WTC11 (cell line): ENCODE results near the gene PSMC3.

Experiments used
- ZNF671 ChIP-seq: fragments of 250-450 bp; sonication (Bioruptor Pico); IDR thresholded peaks from 2 replicates; pipeline ENCODE4 v1.8.0; 2021; ENCODE audit warnings: mild to moderate bottlenecking
- TF ChIP-seq, protein P1 (sequence below): fragments of 200-600 bp; IDR thresholded peaks from 2 replicates; pipeline ENCODE4 v1.8.0; 2022; ENCODE audit warnings: antibody characterized with exemption
- TF ChIP-seq, protein P2 (sequence below): sonication (generic); formaldehyde crosslinking; IDR thresholded peaks from 2 replicates; pipeline ENCODE4 v1.8.1; 2022; ENCODE audit warnings: low read depth, missing genetic modification reagents, borderline replicate concordance
- TF ChIP-seq, protein P3 (sequence below): sonication (generic); formaldehyde crosslinking; IDR thresholded peaks from 2 replicates; pipeline ENCODE4 v1.8.1; 2023; ENCODE audit warnings: mild to moderate bottlenecking, missing genetic modification reagents
- TF ChIP-seq, protein P4 (sequence below): sonication (generic); formaldehyde crosslinking; conservative IDR thresholded peaks from 2 replicates; pipeline ENCODE4 v1.8.1; 2022; ENCODE audit warnings: mild to moderate bottlenecking, missing genetic modification reagents
- TF ChIP-seq, protein P5 (sequence below): sonication (generic); formaldehyde crosslinking; IDR thresholded peaks from 2 replicates; pipeline ENCODE4 v1.8.0; 2022; ENCODE audit warnings: mild to moderate bottlenecking, missing genetic modification reagents
- TF ChIP-seq, protein P6 (sequence below): sonication (generic); formaldehyde crosslinking; IDR thresholded peaks from 2 replicates; pipeline ENCODE4 v1.8.0; 2022; ENCODE audit warnings: missing genetic modification reagents

DNA sequence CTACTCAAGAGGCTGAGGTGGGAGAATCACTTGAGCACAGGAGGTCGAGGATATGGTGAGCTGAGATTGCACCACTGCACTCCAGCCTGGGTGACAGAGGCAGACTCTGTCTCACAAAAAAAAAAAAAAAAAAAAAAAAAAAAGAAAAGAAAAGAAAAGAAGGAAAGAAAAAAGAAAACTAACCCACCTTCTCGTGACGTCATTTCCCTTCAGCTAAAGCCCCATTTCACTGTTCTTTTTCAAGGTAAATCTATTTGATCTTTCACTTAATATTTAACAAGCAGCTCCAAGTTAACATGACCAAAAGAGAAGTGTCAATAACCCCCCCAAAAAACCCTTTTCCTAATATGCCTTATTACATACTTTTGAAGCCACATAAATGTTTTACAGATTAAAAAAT, 17.6 kb upstream of the PSMC3 start:
- TF ChIP-seq, protein P1, sequence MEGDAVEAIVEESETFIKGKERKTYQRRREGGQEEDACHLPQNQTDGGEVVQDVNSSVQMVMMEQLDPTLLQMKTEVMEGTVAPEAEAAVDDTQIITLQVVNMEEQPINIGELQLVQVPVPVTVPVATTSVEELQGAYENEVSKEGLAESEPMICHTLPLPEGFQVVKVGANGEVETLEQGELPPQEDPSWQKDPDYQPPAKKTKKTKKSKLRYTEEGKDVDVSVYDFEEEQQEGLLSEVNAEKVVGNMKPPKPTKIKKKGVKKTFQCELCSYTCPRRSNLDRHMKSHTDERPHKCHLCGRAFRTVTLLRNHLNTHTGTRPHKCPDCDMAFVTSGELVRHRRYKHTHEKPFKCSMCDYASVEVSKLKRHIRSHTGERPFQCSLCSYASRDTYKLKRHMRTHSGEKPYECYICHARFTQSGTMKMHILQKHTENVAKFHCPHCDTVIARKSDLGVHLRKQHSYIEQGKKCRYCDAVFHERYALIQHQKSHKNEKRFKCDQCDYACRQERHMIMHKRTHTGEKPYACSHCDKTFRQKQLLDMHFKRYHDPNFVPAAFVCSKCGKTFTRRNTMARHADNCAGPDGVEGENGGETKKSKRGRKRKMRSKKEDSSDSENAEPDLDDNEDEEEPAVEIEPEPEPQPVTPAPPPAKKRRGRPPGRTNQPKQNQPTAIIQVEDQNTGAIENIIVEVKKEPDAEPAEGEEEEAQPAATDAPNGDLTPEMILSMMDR: no peak
- TF ChIP-seq, protein P2, sequence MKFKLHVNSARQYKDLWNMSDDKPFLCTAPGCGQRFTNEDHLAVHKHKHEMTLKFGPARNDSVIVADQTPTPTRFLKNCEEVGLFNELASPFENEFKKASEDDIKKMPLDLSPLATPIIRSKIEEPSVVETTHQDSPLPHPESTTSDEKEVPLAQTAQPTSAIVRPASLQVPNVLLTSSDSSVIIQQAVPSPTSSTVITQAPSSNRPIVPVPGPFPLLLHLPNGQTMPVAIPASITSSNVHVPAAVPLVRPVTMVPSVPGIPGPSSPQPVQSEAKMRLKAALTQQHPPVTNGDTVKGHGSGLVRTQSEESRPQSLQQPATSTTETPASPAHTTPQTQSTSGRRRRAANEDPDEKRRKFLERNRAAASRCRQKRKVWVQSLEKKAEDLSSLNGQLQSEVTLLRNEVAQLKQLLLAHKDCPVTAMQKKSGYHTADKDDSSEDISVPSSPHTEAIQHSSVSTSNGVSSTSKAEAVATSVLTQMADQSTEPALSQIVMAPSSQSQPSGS (CRISPR knock-in tag): no peak
- TF ChIP-seq, protein P3, sequence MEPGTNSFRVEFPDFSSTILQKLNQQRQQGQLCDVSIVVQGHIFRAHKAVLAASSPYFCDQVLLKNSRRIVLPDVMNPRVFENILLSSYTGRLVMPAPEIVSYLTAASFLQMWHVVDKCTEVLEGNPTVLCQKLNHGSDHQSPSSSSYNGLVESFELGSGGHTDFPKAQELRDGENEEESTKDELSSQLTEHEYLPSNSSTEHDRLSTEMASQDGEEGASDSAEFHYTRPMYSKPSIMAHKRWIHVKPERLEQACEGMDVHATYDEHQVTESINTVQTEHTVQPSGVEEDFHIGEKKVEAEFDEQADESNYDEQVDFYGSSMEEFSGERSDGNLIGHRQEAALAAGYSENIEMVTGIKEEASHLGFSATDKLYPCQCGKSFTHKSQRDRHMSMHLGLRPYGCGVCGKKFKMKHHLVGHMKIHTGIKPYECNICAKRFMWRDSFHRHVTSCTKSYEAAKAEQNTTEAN (CRISPR knock-in tag): no peak
- TF ChIP-seq, protein P4, sequence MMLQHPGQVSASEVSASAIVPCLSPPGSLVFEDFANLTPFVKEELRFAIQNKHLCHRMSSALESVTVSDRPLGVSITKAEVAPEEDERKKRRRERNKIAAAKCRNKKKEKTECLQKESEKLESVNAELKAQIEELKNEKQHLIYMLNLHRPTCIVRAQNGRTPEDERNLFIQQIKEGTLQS: no peak
- TF ChIP-seq, protein P5, sequence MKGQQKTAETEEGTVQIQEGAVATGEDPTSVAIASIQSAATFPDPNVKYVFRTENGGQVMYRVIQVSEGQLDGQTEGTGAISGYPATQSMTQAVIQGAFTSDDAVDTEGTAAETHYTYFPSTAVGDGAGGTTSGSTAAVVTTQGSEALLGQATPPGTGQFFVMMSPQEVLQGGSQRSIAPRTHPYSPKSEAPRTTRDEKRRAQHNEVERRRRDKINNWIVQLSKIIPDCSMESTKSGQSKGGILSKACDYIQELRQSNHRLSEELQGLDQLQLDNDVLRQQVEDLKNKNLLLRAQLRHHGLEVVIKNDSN: no peak
- TF ChIP-seq, protein P6, sequence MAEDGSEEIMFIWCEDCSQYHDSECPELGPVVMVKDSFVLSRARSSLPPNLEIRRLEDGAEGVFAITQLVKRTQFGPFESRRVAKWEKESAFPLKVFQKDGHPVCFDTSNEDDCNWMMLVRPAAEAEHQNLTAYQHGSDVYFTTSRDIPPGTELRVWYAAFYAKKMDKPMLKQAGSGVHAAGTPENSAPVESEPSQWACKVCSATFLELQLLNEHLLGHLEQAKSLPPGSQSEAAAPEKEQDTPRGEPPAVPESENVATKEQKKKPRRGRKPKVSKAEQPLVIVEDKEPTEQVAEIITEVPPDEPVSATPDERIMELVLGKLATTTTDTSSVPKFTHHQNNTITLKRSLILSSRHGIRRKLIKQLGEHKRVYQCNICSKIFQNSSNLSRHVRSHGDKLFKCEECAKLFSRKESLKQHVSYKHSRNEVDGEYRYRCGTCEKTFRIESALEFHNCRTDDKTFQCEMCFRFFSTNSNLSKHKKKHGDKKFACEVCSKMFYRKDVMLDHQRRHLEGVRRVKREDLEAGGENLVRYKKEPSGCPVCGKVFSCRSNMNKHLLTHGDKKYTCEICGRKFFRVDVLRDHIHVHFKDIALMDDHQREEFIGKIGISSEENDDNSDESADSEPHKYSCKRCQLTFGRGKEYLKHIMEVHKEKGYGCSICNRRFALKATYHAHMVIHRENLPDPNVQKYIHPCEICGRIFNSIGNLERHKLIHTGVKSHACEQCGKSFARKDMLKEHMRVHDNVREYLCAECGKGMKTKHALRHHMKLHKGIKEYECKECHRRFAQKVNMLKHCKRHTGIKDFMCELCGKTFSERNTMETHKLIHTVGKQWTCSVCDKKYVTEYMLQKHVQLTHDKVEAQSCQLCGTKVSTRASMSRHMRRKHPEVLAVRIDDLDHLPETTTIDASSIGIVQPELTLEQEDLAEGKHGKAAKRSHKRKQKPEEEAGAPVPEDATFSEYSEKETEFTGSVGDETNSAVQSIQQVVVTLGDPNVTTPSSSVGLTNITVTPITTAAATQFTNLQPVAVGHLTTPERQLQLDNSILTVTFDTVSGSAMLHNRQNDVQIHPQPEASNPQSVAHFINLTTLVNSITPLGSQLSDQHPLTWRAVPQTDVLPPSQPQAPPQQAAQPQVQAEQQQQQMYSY: no peak
- no peak for TF ChIP-seq ZNF671 (CRISPR knock-in tag)
